Medulla oblongata (tissue), 1 donor: ENCODE data around the gene CCT7.
"Not testable (repeated sequence)": the region's sequence is repeated elsewhere in the genome, so short reads cannot be mapped to it uniquely, and the experiment has no call there.

Experiments used
- DNase-seq: peaks from one replicate; pipeline ENCODE4 v3.0.0-alpha.2; 2015; ENCODE audit errors: extremely low spot score

Gene CCT7

GRCh38 chr2:73254343-73255006 is 20.4 kb downstream of the CCT7 start:
- DNase-seq: no peak

- no peak for DNase-seq
Observed at GRCh38 chr2:73255007-73255644, 21.0 kb downstream of the CCT7 start.

- DNase-seq: no peak
Observed at GRCh38 chr2:73255907-73256617, 22.0 kb downstream of the CCT7 start.

- no peak for DNase-seq
Observed at GRCh38 chr2:73256618-73256922, 22.5 kb downstream of the CCT7 start.

GRCh38 chr2:73257021-73257420 is 22.9 kb downstream of the CCT7 start:
- no peak for DNase-seq

GRCh38 chr2:73257425-73258125 is 23.5 kb downstream of the CCT7 start:
- DNase-seq: no peak

- DNase-seq: no peak
Observed at GRCh38 chr2:73258186-73258912, 24.2 kb downstream of the CCT7 start.

- DNase-seq: no peak
Observed at GRCh38 chr2:73258913-73259215, 24.8 kb downstream of the CCT7 start.

- no peak for DNase-seq
Observed at GRCh38 chr2:73259276-73259675, 25.2 kb downstream of the CCT7 start.

GRCh38 chr2:73259704-73260337 is 25.7 kb downstream of the CCT7 start:
- DNase-seq: no peak

- peak; percentile 21 for DNase-seq
Observed at GRCh38 chr2:73260338-73260984, 26.4 kb downstream of the CCT7 start.

GRCh38 chr2:73262108-73262651 is 28.1 kb downstream of the CCT7 start:
- DNase-seq: no peak

- DNase-seq: not testable (repeated sequence)
Observed at GRCh38 chr2:73262691-73263429, 28.8 kb downstream of the CCT7 start.

- DNase-seq: no peak
Observed at GRCh38 chr2:73263540-73264331, 29.6 kb downstream of the CCT7 start.

- no peak for DNase-seq
Observed at GRCh38 chr2:73264332-73264606, 30.2 kb downstream of the CCT7 start.

GRCh38 chr2:73264783-73265182 is 30.7 kb downstream of the CCT7 start:
- DNase-seq: no peak

- no peak for DNase-seq
Observed at GRCh38 chr2:73265298-73266060, 31.4 kb downstream of the CCT7 start.

- no peak for DNase-seq
Observed at GRCh38 chr2:73266061-73266901, 32.2 kb downstream of the CCT7 start.
